ENCODE results near the gene NODAL.

Gene NODAL

GRCh38 chr10:70396140-70396539 lies 45.3 kb downstream of the NODAL start:
- Histone ChIP-seq H3K4me2 (ENCODE audit: low read depth, low read length, poor library complexity, severe bottlenecking) (no peak overlapping the region), H3K27ac (ENCODE audit: low read depth, low read length) (no peak overlapping the region), H3K9me2 (replicated peaks; ENCODE audit: insufficient read depth, low read length) (no peaks in the 10 kb centered on the region), H2AFZ (ENCODE audit: low read depth, low read length, severe bottlenecking) (no peak overlapping the region), H4K20me1 (ENCODE audit: low read depth, low read length) (no peaks in the 10 kb centered on the region), H3K27me3 (ENCODE audit: low read length) (no peaks in the 10 kb centered on the region), H3F3A (ENCODE audit: insufficient read depth) (no peaks in the 10 kb centered on the region), H3K9me3 (ENCODE audit: insufficient read depth, low read length) (no peaks in the 10 kb centered on the region), H3K79me2 (ENCODE audit: insufficient read depth, low read length) (no peaks in the 10 kb centered on the region), H3K36me3 (ENCODE audit: low read length) (no peaks in the 10 kb centered on the region), H3K9ac (ENCODE audit: low read length) (no peak overlapping the region), H3K4me3 (ENCODE audit: insufficient read depth, low read length, poor library complexity, severe bottlenecking) (no peak overlapping the region)
- TF ChIP-seq EZH2phosphoT487 (conservative IDR thresholded peaks at IDR 0.05; ENCODE audit: low read length): no peak

- no peak for TF ChIP-seq CTCF (IDR thresholded peaks at IDR 0.05; ENCODE audit: insufficient read depth, low read length, poor library complexity, severe bottlenecking)
- no peak for TF ChIP-seq EZH2phosphoT487 (conservative IDR thresholded peaks at IDR 0.05; ENCODE audit: low read length)
- H3K79me2 ChIP-seq (ENCODE audit: insufficient read depth, low read length): no peaks in the 10 kb centered on the region
- H3K27me3 ChIP-seq (ENCODE audit: low read length): no peaks in the 10 kb centered on the region
- H3K27ac ChIP-seq (ENCODE audit: low read depth, low read length): no peak overlapping the region
- H3K9me2 ChIP-seq (replicated peaks; ENCODE audit: insufficient read depth, low read length): no peaks in the 10 kb centered on the region
- no peaks in the 10 kb centered on the region for H4K20me1 ChIP-seq (ENCODE audit: low read depth, low read length)
- no peak overlapping the region for H2AFZ ChIP-seq (ENCODE audit: low read depth, low read length, severe bottlenecking)
- H3K9ac ChIP-seq (ENCODE audit: low read length): no peak overlapping the region
- no peaks in the 10 kb centered on the region for H3F3A ChIP-seq (ENCODE audit: insufficient read depth)
- H3K9me3 ChIP-seq (ENCODE audit: insufficient read depth, low read length): no peaks in the 10 kb centered on the region
- H3K4me3 ChIP-seq (ENCODE audit: insufficient read depth, low read length, poor library complexity, severe bottlenecking): no peak overlapping the region
- H3K4me2 ChIP-seq (ENCODE audit: low read depth, low read length, poor library complexity, severe bottlenecking): no peak overlapping the region
- H3K36me3 ChIP-seq (ENCODE audit: low read length): no peaks in the 10 kb centered on the region
These were observed 49.8 kb downstream of the NODAL start for GRCh38 chr10:70391654-70392053.

All from SU-DHL-6 (cell line).